CD4-positive, alpha-beta memory T cell (primary cell): ENCODE data around the gene ELFN1. TPM values are rescaled to one million over a fixed set of nuclear protein-coding genes. Genes with fewer than 3 reads are reported as not detected.

Source experiments
- CTCF ChIA-PET: fragments of 350-600 bp; sonication (Branson Sonifier 250); formaldehyde crosslinking; loops from one replicate; lab custom pipeline; 2021; ENCODE audit warnings: inconsistent platforms; ENCODE audit not compliant: partially characterized antibody; lab: Charles Lee
- POLR2A ChIA-PET: fragments of 350-600 bp; sonication (Branson Sonifier 250); formaldehyde crosslinking; loops from one replicate; lab custom pipeline; 2021; ENCODE audit not compliant: partially characterized antibody; lab: Charles Lee
- DNase-seq, 5 donors: peaks; one replicate each; pipeline versions ENCODE4 v3.0.0 to v3.0.0-alpha.2; 2020 to 2022; ENCODE audit warnings: mixed read lengths in 1 of 5
- H3K27ac ChIP-seq: one replicate; pipeline ENCODE4 v1.7.0; 2013; ENCODE audit warnings: low read depth, low read length
- H3K27me3 ChIP-seq: 2 replicates; pipeline ENCODE4 v1.7.0; 2013; ENCODE audit warnings: mild to moderate bottlenecking, low read length, moderate library complexity; ENCODE audit not compliant: insufficient read depth
- H3K36me3 ChIP-seq: 2 replicates; pipeline ENCODE4 v1.7.0; 2013; ENCODE audit warnings: mild to moderate bottlenecking, low read length, moderate library complexity; ENCODE audit not compliant: insufficient read depth
- H3K4me1 ChIP-seq: 2 replicates; pipeline ENCODE4 v1.7.0; 2013; ENCODE audit warnings: mild to moderate bottlenecking, low read length, moderate library complexity; ENCODE audit not compliant: insufficient read depth
- H3K4me3 ChIP-seq, 2 donors: one replicate each; pipeline ENCODE4 v1.7.0; 2013; ENCODE audit warnings: low read length in 2 of 2, mild to moderate bottlenecking in 1 of 2
- H3K9me3 ChIP-seq, 2 donors: one replicate each; pipeline ENCODE4 v1.7.0; 2013; ENCODE audit warnings: low read length in 2 of 2, control low read depth in 1 of 2; ENCODE audit not compliant: control insufficient read depth in 1 of 2
- H3K27ac Mint-ChIP-seq, 7 donors: one replicate each; pipeline ENCODE4 v1.8.0; 2020 to 2021; ENCODE audit warnings: mixed read lengths in 7 of 7, mild to moderate bottlenecking in 6 of 7, inconsistent platforms in 3 of 7, moderate library complexity in 3 of 7
- H3K27me3 Mint-ChIP-seq, 2 donors: one replicate each; pipeline ENCODE4 v1.8.0; 2020 to 2021; ENCODE audit warnings: mixed read lengths in 2 of 2
- H3K36me3 Mint-ChIP-seq, 2 donors: one replicate each; pipeline ENCODE4 v1.8.0; 2020 to 2021; ENCODE audit warnings: mixed read lengths in 2 of 2, inconsistent platforms in 1 of 2, mild to moderate bottlenecking in 1 of 2
- H3K4me1 Mint-ChIP-seq, 4 donors: one replicate each; pipeline ENCODE4 v1.8.0; 2020 to 2021; ENCODE audit warnings: mixed read lengths in 4 of 4, mild to moderate bottlenecking in 1 of 4
- H3K4me3 Mint-ChIP-seq, 8 donors: one replicate each; pipeline ENCODE4 v1.8.0; 2020 to 2021; ENCODE audit warnings: mixed read lengths in 8 of 8, mild to moderate bottlenecking in 7 of 8, moderate library complexity in 6 of 8, inconsistent platforms in 3 of 8
- H3K9me3 Mint-ChIP-seq, 8 donors: one replicate each; pipeline ENCODE4 v1.8.0; 2020 to 2021; ENCODE audit warnings: mixed read lengths in 8 of 8, mild to moderate bottlenecking in 5 of 8, inconsistent platforms in 3 of 8, moderate library complexity in 1 of 8
- intact Hi-C: fragments of 100-400 bp; cut with micrococcal nuclease; formaldehyde crosslinking; loops from one replicate; pipeline ENCODE4 v1.15.1; 2023
- polyA plus RNA-seq, 2 donors: library from polyadenylated mRNA; unstranded; fragments of 300-500 nt; fragmentation: Illumina TruSeq; gene quantifications; one replicate each; pipeline ENCODE4 v1.2.3, GENCODE V29; 2021
- total RNA-seq, 2 experiments: library from RNA; stranded (reverse); gene quantifications; one replicate each; pipeline ENCODE4 v1.2.3, GENCODE V29; 2021

ELFN1 gene
- total RNA-seq, result under 1 TPM in 1 of 2 experiments, not detected in 1; 0.12 TPM
- polyA plus RNA-seq, result not detected

DNA sequence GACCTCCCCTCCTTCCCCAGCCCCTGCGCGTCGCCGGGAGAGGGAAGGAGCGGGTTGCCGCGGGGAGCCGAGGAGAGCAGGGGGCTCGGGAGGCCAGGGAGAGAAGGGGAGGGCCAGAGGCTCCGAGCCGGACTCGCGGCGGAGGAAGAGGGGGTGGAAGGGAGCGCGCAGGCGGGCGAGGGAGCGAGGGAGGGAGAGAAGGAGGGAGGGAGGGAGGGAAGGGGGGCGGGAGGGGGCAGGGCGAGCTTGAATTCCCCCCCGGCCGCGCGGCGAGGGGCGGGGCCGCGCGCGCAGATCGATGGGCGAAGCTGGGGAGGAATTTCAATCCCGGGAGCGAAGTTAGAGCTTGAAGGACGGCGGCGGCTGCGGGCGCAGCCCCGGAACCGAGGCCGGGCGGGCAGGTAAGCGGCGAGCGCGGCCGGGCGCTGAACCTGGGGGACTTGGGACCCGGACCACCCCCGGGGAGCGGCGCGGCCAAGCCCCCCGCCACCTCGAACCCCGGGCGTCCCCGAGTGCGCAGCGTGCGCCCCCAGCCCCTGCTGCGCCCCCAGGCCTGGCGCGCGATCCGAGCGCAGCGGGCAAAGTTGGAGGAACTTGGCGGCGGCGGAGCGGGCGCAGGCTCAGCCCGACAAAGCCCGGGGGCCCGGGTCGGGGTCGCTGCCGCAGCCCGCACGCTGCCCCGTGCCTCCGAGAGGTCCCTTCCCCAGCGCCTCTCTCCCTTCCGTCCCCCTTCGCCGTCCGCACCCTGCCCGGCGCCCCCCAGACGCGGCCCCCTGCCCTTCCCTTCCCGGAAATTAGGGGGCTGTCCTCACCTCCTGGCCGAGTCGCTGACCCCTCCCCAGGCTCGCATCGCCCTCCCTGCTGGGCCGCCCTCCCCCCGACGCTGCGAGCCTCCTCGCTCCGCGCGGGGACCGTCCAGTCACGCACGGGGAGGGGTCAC, at the start of gene ELFN1:
TSS of gene ELFN1 (plus strand) at position 324 of the 940 bp plus-strand sequence. CDS start 74,320 bp downstream, outside the sequence.
- Mint-ChIP-seq H3K27ac (peak within 1 kb of the TSS in 1 of 7 donors; percentile 30), H3K9me3 (peaks cover 0 to 3% (median 0%) of the 10 kb centered on the region in 8 donors), H3K36me3 (no peaks in the 10 kb centered on the region), H3K4me3 (peak within 1 kb of the TSS in 7 of 8 donors; percentile 14 to 75 (median 41)), H3K27me3 (peaks cover 15 to 19% of the 10 kb centered on the region in 2 donors), H3K4me1 (peaks cover 2 to 18% (median 6%) of the 10 kb centered on the region in 4 donors)
- no peaks in the 10 kb centered on the region for H3K36me3 ChIP-seq
- H3K27me3 ChIP-seq, result peaks cover 20% of the 10 kb centered on the region
- intact Hi-C loops, result no loop called here
- peaks cover 13% of the 10 kb centered on the region for H3K4me1 ChIP-seq
- no peaks in the 10 kb centered on the region for H3K9me3 ChIP-seq
- H3K4me3 ChIP-seq, result no peak within 1 kb of the TSS
- CTCF ChIA-PET, result no interaction called here
- POLR2A ChIA-PET, result no interaction called here
- no peak for DNase-seq
- H3K27ac ChIP-seq, result no peak within 1 kb of the TSS

DNA sequence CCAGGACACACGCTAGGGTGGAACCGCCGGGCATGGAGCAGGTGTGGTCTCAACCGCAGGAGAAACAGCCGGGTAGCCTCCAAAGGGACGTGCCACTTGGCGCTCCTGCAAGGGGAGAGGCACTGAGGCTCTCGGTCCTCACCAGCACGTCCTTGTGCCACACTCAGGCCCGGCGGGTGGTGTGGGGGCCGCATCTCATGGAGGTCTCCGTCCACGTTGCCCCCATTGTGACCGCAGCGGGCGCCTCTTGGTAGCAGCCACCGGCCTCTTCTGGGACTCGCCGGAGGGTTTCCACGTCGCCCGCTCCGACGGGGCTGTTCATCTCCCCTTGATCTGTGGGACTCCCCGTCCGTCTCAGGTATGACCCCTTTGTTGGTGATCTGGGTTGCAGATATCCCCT, 49.2 kb upstream of the ELFN1 start:
- ChIA-PET CTCF (no interaction called here), POLR2A (no interaction called here)
- intact Hi-C loops, result no loop called here
- no peak overlapping the region for H3K4me3 Mint-ChIP-seq
- no peaks in the 10 kb centered on the region for H3K36me3 Mint-ChIP-seq
- H3K27ac ChIP-seq, result no peak overlapping the region
- no peak for DNase-seq
- no peaks in the 10 kb centered on the region for H3K9me3 ChIP-seq
- no peak overlapping the region for H3K27ac Mint-ChIP-seq
- no peaks in the 10 kb centered on the region for H3K36me3 ChIP-seq
- no peaks in the 10 kb centered on the region for H3K4me1 ChIP-seq
- H3K4me1 Mint-ChIP-seq, result peaks cover 0 to 1% (median 0%) of the 10 kb centered on the region in 4 donors
- H3K9me3 Mint-ChIP-seq, result no peaks in the 10 kb centered on the region
- no peaks in the 10 kb centered on the region for H3K27me3 Mint-ChIP-seq
- H3K4me3 ChIP-seq, result no peak overlapping the region
- no peaks in the 10 kb centered on the region for H3K27me3 ChIP-seq

GRCh38 chr7:1621718-1622117, 48.4 kb upstream of the ELFN1 start:
- Histone ChIP-seq H3K4me1 (no peaks in the 10 kb centered on the region), H3K9me3 (no peaks in the 10 kb centered on the region), H3K27me3 (no peaks in the 10 kb centered on the region), H3K27ac (no peak overlapping the region), H3K36me3 (no peaks in the 10 kb centered on the region), H3K4me3 (no peak overlapping the region)
- Mint-ChIP-seq H3K36me3 (no peaks in the 10 kb centered on the region), H3K4me3 (no peak overlapping the region), H3K9me3 (no peaks in the 10 kb centered on the region), H3K27me3 (no peaks in the 10 kb centered on the region), H3K27ac (no peak overlapping the region), H3K4me1 (peaks cover 0 to 1% (median 0%) of the 10 kb centered on the region in 4 donors)
- no peak for DNase-seq
- POLR2A ChIA-PET, result no interaction called here
- intact Hi-C loops, result no loop called here
- CTCF ChIA-PET, result no interaction called here

DNA sequence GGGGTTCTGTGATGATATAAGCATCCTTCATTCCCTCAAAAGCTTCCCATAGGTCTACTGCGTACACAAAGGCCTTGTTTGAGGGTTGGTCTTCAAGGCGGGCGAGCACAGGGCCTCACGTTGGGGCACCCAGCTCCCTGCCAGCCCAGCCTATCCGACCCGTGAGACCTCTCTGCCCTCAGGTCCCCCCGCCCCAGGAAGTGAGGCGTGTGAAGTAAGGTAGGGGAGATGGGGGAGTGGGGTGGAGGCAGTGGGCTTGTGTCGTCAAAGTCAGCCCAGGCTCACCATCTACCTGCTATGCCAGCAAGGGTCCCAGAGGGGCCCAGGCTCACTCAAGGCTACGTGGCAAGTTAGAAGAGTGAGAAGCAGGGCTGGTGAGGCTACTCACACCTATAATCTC, 47.6 kb upstream of the ELFN1 start:
- no peak overlapping the region for H3K4me3 ChIP-seq
- peaks cover 0 to 2% (median 0%) of the 10 kb centered on the region in 8 donors for H3K9me3 Mint-ChIP-seq
- H3K9me3 ChIP-seq, result no peaks in the 10 kb centered on the region
- H3K36me3 ChIP-seq, result no peaks in the 10 kb centered on the region
- H3K27ac ChIP-seq, result no peak overlapping the region
- no peaks in the 10 kb centered on the region for H3K36me3 Mint-ChIP-seq
- no peak overlapping the region for H3K4me3 Mint-ChIP-seq
- H3K27me3 Mint-ChIP-seq, result no peaks in the 10 kb centered on the region
- peaks cover 0 to 1% (median 0%) of the 10 kb centered on the region in 4 donors for H3K4me1 Mint-ChIP-seq
- H3K4me1 ChIP-seq, result no peaks in the 10 kb centered on the region
- no peak overlapping the region for H3K27ac Mint-ChIP-seq
- H3K27me3 ChIP-seq, result no peaks in the 10 kb centered on the region
- ChIA-PET POLR2A (no interaction called here), CTCF (no interaction called here)
- DNase-seq, result no peak
- intact Hi-C loops, result no loop called here

- no peaks in the 10 kb centered on the region for H3K9me3 ChIP-seq
Measured at GRCh38 chr7:1623810-1624209, 46.3 kb upstream of the ELFN1 start.

DNA sequence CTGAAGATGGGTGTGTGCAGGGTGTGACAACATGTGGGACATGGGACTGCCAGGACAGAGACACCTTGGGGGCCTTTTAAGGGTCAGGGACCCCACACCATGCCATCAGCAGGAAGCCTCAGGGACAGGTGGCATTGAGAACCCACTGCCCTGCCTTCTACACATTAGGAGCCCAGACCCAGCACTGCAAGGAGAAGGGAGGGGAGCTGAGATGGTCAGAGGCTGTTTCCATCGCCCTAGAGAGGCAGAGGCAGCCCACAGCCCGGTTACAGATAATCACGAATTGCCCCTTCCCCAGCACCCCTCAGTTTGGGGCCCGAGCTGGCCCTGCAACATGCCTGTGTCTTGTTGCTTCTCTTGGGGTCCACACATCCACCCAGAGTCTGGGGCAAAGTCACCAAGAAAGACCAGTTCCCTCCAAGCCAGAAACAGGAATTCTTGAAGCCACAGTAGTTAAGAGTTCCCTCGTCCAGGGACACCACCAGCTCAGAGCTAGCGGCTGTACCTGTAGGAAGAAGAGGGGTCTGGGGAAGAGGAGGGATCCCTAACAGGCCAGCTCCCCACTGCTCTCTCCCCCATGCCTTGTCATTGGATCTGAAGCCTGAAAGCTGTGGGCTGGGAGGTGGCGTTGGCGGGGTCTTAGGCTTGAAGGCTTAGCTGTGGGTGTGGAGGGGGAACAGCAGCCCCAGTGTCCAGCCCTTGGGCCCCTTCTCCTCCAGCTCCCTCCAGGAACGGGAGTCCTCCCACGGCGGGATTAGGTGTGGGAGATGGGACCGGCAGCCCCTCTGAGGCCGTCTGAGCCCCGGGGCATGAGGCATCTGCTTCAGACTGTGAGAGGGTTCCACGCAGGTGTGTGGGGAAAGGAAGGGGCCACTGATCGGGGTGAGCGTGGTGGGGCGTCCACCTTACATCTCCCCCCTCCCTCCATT, 44.8 kb upstream of the ELFN1 start:
- no peak overlapping the region for H3K4me3 ChIP-seq
- ChIA-PET POLR2A (no interaction called here), CTCF (no interaction called here)
- no peak for DNase-seq
- H3K9me3 ChIP-seq, result no peaks in the 10 kb centered on the region
- Mint-ChIP-seq H3K4me3 (no peak overlapping the region), H3K9me3 (peaks cover 0 to 4% (median 0%) of the 10 kb centered on the region in 8 donors), H3K27ac (no peak overlapping the region), H3K4me1 (peaks cover 0 to 1% (median 0%) of the 10 kb centered on the region in 4 donors), H3K27me3 (no peaks in the 10 kb centered on the region), H3K36me3 (no peaks in the 10 kb centered on the region)
- no peak overlapping the region for H3K27ac ChIP-seq
- intact Hi-C loops, result no loop called here
- H3K4me1 ChIP-seq, result no peaks in the 10 kb centered on the region
- H3K36me3 ChIP-seq, result no peaks in the 10 kb centered on the region
- H3K27me3 ChIP-seq, result no peaks in the 10 kb centered on the region

More at GRCh38 chr7:1623810-1624209, 46.3 kb upstream of the ELFN1 start:
- Histone ChIP-seq H3K36me3 (no peaks in the 10 kb centered on the region), H3K27ac (no peak overlapping the region), H3K4me3 (no peak overlapping the region), H3K27me3 (no peaks in the 10 kb centered on the region), H3K4me1 (no peaks in the 10 kb centered on the region)
- H3K9me3 Mint-ChIP-seq, result peaks cover 0 to 4% (median 0%) of the 10 kb centered on the region in 8 donors
- CTCF ChIA-PET, result no interaction called here
- POLR2A ChIA-PET, result no interaction called here
- no peaks in the 10 kb centered on the region for H3K36me3 Mint-ChIP-seq
- H3K27ac Mint-ChIP-seq, result no peak overlapping the region
- H3K27me3 Mint-ChIP-seq, result no peaks in the 10 kb centered on the region
- no peak for DNase-seq
- peaks cover 0 to 1% (median 0%) of the 10 kb centered on the region in 4 donors for H3K4me1 Mint-ChIP-seq
- no peak overlapping the region for H3K4me3 Mint-ChIP-seq
- intact Hi-C loops, result no loop called here

- H3K27me3 Mint-ChIP-seq, result peaks cover 3 to 4% of the 10 kb centered on the region in 2 donors
- ChIA-PET CTCF (interaction anchor here (0.7 kb wide), 1 partner anchor 48 kb away, joined by 4 read pairs; no protein-coding TSS in a partner anchor), POLR2A (no interaction called here)
- no peak overlapping the region for H3K4me3 Mint-ChIP-seq
- no peaks in the 10 kb centered on the region for H3K4me1 Mint-ChIP-seq
- DNase-seq, result no peak
- Histone ChIP-seq H3K27me3 (peaks cover 9% of the 10 kb centered on the region), H3K36me3 (no peaks in the 10 kb centered on the region), H3K9me3 (no peaks in the 10 kb centered on the region), H3K4me1 (no peaks in the 10 kb centered on the region), H3K27ac (no peak overlapping the region), H3K4me3 (no peak overlapping the region)
- intact Hi-C loops, result no loop called here
- no peak overlapping the region for H3K27ac Mint-ChIP-seq
- H3K36me3 Mint-ChIP-seq, result no peaks in the 10 kb centered on the region
- peaks cover 0 to 5% (median 2%) of the 10 kb centered on the region in 8 donors for H3K9me3 Mint-ChIP-seq
Measured at GRCh38 chr7:1626769-1627168, 43.3 kb upstream of the ELFN1 start.
